ENCODE measurements around the gene SEMA6A. TPM values are rescaled to one million over a fixed set of nuclear protein-coding genes. Genes with fewer than 3 reads are reported as not detected.
A peak's percentile ranks its signal among the peaks of the same experiment; 100 is the strongest.
"Not testable (repeated sequence)": the region's sequence is repeated elsewhere in the genome, so short reads cannot be mapped to it uniquely, and the experiment has no call there.

SEMA6A gene
- total and polyA plus RNA-seq, 10 donors: 0.88 to 78.6 (median 30.4) TPM

DNA sequence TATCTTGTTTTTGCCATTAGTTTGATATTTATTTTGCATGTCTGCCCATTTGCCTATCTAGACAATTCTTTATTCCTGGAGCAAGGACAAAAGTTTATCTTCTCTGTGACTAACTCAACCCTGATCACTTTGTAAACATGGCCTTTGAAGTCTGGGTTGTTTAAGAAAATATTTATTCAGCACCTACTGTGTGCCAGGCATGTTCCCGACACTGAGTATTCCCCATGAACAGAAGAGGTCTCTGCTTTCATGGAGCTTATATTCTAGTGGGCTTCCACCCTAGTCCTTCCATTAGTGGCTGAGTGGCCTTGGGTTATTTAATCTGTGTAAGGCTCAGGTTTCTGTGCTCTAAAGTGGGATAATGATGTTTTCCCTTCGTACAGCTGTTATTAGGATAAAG lies 49.7 kb downstream of the SEMA6A start:
- no peak for TF ChIP-seq POLR2AphosphoS5 (IDR thresholded peaks at IDR 0.05)
- no peak for TF ChIP-seq POLR2A (IDR thresholded peaks at IDR 0.05)
- TF ChIP-seq, protein P1, sequence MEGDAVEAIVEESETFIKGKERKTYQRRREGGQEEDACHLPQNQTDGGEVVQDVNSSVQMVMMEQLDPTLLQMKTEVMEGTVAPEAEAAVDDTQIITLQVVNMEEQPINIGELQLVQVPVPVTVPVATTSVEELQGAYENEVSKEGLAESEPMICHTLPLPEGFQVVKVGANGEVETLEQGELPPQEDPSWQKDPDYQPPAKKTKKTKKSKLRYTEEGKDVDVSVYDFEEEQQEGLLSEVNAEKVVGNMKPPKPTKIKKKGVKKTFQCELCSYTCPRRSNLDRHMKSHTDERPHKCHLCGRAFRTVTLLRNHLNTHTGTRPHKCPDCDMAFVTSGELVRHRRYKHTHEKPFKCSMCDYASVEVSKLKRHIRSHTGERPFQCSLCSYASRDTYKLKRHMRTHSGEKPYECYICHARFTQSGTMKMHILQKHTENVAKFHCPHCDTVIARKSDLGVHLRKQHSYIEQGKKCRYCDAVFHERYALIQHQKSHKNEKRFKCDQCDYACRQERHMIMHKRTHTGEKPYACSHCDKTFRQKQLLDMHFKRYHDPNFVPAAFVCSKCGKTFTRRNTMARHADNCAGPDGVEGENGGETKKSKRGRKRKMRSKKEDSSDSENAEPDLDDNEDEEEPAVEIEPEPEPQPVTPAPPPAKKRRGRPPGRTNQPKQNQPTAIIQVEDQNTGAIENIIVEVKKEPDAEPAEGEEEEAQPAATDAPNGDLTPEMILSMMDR (IDR thresholded peaks at IDR 0.05 in 8 of 11, conservative IDR thresholded peaks at IDR 0.05 in 3 of 11): no peak
- H3K36me3 ChIP-seq: no peaks in the 10 kb centered on the region
- no peaks in the 10 kb centered on the region for H3K27me3 ChIP-seq (replicated peaks in 1 of 7)
- H3K27ac ChIP-seq: peak overlapping the region in 2 of 8 donors; percentile 1 to 12
- DNase-seq: no peak
- no peaks in the 10 kb centered on the region for H3K9me3 ChIP-seq
- peaks cover 0 to 2% (median 0%) of the 10 kb centered on the region in 6 donors for H3K4me1 ChIP-seq
- no peak overlapping the region for H3K4me3 ChIP-seq
- intact Hi-C loops (cut with DNase I; ENCODE audit: low total_unique reads): no loop called here
- 74 to 83% (median 79%) methylated on average over 2 of the region's 2 CpGs for WGBS, 5 donors

DNA sequence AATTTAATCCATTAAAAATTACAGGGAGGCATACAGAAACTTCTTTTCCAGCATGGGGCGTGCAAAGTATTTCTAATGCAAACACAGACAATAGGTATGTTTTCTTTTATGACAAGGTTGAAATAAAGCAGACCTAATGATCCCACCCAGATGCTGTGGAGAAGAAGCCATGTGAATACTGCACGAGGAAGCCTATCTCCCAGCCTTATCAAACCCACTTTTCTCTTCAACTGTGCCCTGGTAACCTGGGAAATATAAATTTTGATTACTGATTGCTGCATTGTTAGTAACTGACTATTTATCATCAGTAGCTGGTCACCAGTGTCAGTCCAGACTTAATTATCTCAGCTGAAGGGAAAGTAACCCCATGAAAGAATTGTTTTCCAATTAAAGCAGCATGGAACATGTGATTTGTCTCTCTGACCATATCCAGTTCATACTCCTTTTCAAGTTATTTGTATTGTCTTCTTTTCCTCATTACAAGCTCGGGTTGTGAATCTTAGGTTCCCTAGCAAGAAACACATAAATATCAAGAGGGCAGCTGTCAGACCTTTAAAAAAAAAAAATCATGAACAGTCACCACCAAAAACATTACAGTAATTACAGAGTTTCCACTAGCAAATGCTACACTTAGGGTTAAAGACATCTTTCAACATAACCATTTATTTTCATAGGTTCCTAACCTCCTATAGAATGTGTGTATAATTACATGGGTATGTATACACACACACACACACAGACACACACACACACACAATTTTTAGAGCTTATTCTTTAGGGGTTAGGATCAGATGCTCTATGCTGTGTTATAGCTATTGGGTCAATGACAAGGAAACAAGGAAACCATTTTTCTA lies 50.3 kb downstream of the SEMA6A start:
- no peak for DNase-seq
- H3K27me3 ChIP-seq (replicated peaks in 1 of 7): no peaks in the 10 kb centered on the region
- no peak overlapping the region for H3K4me3 ChIP-seq
- H3K27ac ChIP-seq: no peak overlapping the region
- peaks cover 0 to 2% (median 0%) of the 10 kb centered on the region in 6 donors for H3K4me1 ChIP-seq
- no peaks in the 10 kb centered on the region for H3K36me3 ChIP-seq
- no peaks in the 10 kb centered on the region for H3K9me3 ChIP-seq
- TF ChIP-seq, protein P1 (IDR thresholded peaks at IDR 0.05 in 8 of 11, conservative IDR thresholded peaks at IDR 0.05 in 3 of 11): no peak
- no peak for TF ChIP-seq POLR2A (IDR thresholded peaks at IDR 0.05)
- no peak for TF ChIP-seq POLR2AphosphoS5 (IDR thresholded peaks at IDR 0.05)
- WGBS, 5 donors: 77 to 89% (median 81%) methylated on average over 3 of the region's 3 CpGs
- intact Hi-C loops (cut with DNase I; ENCODE audit: low total_unique reads): no loop called here

DNA sequence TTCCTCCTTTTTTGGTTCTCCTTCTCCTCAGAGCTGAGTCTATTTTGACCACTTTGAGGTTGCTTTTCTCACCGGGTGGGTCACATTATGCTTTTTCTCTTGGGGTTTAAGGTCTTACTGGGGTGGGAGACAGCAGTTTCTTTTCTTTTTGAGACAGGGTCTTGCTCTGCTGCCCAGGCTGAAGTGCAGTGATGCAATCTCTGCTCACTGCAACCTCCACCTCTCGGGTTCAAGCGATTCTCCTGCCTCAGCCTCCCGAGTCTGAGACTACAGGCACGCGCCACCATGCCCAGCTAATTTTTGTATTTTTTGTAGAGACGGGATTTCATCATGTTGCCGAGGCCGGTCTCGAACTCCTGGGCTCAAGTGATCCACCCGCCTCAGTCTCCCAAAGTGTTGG lies 51.4 kb downstream of the SEMA6A start:
- H3K4me3 ChIP-seq; DNase-seq; H3K4me1 ChIP-seq; H3K36me3 ChIP-seq; H3K27ac ChIP-seq; H3K9me3 ChIP-seq; intact Hi-C loops (cut with DNase I; ENCODE audit: low total_unique reads); H3K27me3 ChIP-seq (replicated peaks in 1 of 7): not testable (repeated sequence)
- WGBS, 5 donors: 93 to 95% (median 95%) methylated on average over 11 of the region's 11 CpGs

DNA sequence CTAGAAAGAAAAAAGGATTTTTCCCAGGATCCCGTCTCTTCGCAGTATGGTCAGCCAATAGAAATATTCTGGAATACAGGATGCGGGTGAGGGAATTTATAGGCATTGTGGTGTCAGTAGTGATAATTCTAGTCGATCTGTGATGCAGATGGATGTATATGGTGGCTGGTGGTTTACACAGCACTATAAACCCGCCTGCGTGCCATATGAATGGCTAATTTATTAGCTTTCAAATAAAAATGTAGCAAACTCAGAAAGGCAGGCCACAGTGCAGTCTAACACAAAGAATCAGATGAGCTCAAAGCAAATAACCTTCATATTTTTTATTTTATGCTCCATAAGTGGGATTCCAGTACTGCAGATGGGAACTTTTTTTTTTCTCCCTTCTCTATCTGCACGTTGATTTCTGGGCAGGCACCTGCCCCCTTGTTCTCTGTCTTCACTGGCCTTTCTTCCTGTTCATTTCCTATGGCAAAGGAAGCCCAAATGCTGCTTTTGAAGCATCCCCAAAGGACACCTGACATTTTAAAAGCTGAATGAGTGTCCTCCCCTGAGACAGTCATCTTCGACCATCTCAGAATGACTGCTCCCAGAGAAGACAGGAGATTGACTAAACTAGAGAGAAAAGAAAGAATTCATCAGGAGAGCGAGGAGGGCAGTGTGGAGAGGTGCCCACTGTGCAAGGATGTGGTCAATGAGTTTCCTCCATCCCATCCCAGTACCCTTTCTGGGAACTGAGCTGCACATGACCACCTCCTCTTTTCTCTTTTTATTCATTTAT lies 52.1 kb downstream of the SEMA6A start:
- intact Hi-C loops (cut with DNase I; ENCODE audit: low total_unique reads): no loop called here
- WGBS, 5 donors: 77 to 84% (median 84%) methylated on average over 9 of the region's 9 CpGs
- no peak for DNase-seq
- Histone ChIP-seq H3K36me3 (no peaks in the 10 kb centered on the region), H3K4me1 (no peaks in the 10 kb centered on the region), H3K9me3 (no peaks in the 10 kb centered on the region), H3K27ac (no peak overlapping the region), H3K4me3 (no peak overlapping the region), H3K27me3 (replicated peaks in 1 of 7) (no peaks in the 10 kb centered on the region)
- TF ChIP-seq, protein P1 (IDR thresholded peaks at IDR 0.05 in 8 of 11, conservative IDR thresholded peaks at IDR 0.05 in 3 of 11): no peak
- no peak for TF ChIP-seq POLR2A (IDR thresholded peaks at IDR 0.05)
- TF ChIP-seq POLR2AphosphoS5 (IDR thresholded peaks at IDR 0.05): no peak
